ENCODE measurements around the gene FRAS1. TPM values are rescaled to one million over a fixed set of nuclear protein-coding genes. Genes with fewer than 3 reads are reported as not detected.

Gene FRAS1
- total RNA-seq, 2 experiments from 2014 or later = 0.23 to 0.53 TPM

Other genes with a start within 250 kb of the FRAS1 start
- gene CNOT6L, start 238.0 kb upstream of the FRAS1 start, total RNA-seq = 100 to 1,000 TPM; 160 to 164 TPM
- gene MRPL1, start 194.5 kb upstream of the FRAS1 start, total RNA-seq = 10 to 100 TPM; 21.4 to 29.6 TPM

All from activated naive CD8-positive, alpha-beta T cell treated with anti-CD3 and anti-CD28 coated beads, Interleukin-2, amount 10 ng/mL, durations not matched to agents 7 days and 5 days (primary cell).